ENCODE data around the gene GALNT10.

The GALNT10 gene

DNA sequence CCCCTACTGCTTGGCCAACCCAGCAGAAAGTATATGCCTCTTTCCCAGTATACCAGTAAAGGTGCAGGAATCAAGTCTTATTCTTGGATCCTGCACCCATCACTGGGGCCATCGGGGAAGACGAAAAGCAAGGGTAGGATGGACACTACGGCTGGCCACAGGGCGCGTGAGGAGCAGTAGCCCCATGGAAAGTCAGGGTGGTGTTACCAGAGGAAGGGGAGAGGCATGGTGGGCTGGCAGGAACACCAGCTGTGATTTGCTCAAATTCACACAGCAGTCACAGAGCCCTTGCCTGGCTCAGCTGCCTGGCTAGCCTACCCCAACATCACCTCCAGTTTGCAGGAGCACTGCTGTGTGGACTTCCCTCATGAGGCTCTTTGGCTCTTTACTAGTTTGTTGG, 220.8 kb downstream of the GALNT10 start:
- DNase-seq, result no peak

DNA sequence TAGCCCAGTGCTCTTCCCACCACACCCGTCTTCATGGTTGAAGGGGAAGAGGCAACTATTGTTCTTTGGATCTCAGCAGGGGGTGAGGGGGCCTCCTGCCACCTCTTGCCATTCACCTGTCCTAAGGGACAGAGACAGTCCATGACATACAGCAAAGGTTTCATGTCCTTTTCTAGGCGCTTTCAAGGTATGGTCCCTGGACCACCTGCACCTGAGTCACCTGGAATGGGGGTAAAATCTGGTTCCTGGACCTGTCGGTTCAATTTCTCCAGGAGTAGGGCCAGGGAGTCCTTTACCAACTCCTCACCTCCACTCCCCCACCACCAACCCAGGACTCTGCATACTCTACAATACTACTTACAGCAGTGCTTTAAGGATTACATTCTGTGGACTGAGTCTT, 221.8 kb downstream of the GALNT10 start:
- DNase-seq, result no peak

DNA sequence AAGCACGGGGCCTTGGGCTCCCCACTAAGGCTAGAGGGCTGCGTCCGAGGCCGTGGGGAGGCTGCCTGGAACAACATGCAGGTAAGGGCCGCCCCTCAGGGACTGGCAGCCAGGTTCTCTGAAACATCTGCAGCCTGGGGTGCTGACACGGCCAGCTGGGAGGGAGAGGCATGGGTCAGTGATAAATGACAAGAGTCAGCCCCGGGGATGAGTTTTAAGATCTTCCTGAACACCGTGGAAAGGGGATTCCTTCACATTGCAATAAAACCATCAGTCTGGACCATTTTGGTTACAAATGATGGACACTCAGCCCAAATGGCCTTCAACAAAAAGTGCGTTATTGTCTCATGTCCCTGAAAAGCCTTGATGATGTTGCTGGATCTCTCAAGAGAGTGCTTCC, 222.4 kb downstream of the GALNT10 start:
- no peak for DNase-seq

DNA sequence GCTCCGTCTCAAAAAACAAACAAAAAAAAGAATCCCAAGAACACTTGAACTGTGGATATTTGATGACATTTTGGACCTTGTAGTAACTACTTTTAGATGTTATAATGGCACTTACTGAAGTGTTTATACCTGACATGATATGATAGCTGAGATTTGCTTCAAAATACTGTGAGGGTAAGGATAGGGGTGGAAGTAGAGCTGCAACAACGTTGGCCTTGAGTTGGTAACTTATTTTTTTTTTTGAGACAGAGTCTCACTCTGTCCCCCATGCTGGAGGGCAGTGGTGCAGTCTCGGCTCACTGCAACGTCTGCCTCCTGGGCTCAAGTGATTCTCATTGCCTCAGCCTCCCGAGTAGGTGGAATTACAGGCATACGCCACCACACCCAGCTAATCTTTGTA, 224.6 kb downstream of the GALNT10 start:
- no peak for DNase-seq

DNA sequence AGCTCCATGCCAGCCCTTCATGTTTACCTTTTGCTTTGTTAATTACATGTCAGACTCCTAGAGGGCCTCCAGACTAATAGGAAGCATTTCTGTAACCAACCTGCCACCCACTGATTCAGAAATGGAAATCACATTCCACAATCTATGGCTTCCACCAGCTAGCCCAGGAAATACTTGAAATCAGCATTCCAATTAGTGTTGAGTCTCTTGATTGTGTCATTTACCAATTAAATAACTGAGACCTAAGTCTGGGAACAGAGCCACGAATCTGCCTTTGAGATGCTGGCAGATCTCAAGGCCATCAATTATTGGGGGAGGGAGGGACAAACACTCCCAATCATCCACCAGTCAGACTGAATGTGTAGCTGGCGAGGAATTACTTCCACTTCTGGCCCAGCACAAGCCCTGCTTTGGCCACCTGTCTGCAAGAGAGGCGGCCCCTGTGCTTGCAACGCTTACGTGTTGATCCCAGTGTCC, 227.8 kb downstream of the GALNT10 start:
- no peak for DNase-seq

DNA sequence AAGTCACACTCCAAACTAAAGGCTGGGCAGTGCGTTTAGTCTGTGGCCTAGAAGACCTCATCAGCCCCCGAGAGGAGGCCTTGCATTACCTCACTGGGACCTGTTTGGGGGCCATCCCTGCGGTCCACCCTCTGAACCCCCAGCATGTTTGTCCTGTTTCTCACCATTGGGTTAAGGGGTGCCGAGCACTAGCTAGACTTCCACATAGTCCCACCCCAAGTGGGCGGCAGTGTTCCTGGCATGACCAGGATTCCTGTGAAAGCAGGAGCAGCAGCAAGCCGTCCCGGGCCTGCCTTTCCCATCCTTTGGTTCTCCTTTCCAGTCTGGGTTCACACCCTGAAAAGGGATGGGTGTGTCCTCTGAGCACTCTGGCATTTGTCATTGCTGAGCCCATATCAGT, 228.7 kb downstream of the GALNT10 start:
- DNase-seq, result no peak

DNA sequence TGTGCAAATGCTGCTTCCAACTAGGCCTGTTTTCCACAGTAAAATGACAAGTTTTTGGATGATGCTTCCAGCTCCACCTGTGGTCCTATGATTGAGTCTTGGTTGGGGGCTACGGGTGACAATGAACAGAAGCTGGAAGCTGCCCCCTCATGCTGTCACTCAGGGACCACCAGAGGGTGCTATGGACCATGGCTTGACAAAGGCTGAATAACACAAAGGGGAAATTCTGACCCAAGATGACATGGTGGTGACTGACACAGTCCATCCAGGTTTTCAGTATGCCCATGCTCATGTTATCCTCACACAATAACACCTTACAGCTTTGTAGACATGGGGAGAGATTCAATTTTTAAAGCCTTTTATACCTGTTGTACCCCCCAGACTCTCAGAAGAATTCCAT, 231.3 kb downstream of the GALNT10 start:
- DNase-seq, result no peak

DNA sequence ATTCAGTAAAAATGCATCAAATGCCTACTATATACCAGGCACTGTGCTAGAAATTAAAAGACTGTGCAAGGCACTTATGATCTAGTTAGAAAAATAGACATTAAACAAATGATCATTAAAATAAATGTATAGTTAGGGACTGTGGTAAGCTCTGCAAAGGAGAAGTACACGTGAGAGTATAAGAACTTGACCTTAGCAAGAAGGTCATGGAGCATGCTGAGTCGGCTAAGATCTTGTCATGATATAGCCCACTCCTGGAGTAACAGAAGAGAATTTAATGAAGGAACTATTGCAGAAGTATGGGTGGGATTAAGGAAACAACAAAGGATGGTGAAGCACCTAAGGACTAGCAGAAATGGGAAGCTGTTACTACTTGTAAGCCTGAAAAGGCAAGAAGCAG, 231.8 kb downstream of the GALNT10 start:
- DNase-seq, result no peak

DNA sequence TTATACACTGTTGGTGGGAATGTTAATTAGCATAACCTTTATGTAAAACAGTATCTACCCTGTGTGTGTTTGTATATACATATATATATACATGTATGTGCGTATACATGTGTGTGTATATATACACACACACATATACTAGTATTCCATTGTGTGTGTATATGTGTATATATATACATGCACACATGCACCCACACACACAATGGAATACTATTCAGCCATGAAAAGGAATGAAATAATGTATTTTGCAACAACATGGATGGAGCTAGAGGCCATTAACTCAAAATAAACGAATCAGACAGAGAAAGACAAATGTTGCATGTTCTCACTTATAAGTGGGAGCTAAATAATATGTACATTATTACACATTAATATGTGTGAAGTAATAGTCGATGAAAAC, 237.7 kb downstream of the GALNT10 start:
- DNase-seq, result no peak

DNA sequence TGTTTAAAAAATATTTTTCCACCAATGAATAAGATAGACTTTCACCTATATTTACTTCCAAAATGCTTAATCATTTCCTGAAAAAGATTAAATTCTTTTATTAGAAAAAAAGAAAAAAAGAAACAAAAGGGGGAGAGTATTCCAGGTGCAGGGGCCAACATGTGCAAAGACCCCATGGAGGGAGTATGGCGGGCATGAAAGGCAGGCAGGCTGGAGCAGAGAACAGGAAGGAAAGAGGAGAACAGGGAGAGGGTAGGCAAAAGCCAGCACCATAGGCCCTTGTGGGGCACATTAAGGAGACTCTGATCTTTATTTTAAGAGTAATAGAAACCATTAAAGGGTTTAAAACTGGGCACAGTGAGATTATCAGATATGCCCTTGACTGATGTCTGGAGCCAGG, 238.8 kb downstream of the GALNT10 start:
- DNase-seq, result no peak

DNA sequence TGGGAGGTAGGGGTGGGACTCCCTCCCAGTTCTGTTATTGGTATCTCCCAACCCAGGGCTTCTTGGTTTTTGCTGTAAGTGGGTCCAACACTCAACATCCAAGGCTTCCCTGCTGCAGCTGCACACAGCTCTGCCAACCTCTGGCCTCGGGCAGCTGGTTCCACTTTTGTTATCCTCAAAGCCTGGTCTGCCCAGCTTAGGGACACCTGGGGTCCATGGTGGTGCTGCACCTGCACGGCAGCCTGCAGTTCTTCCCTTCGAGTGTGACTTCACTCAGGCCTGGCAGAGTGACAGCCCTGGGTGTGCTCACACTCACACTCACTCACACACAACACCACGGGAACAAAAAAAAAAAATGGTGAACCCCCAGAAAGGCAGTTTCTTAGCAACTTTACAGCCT, 239.9 kb downstream of the GALNT10 start:
- no peak for DNase-seq

DNA sequence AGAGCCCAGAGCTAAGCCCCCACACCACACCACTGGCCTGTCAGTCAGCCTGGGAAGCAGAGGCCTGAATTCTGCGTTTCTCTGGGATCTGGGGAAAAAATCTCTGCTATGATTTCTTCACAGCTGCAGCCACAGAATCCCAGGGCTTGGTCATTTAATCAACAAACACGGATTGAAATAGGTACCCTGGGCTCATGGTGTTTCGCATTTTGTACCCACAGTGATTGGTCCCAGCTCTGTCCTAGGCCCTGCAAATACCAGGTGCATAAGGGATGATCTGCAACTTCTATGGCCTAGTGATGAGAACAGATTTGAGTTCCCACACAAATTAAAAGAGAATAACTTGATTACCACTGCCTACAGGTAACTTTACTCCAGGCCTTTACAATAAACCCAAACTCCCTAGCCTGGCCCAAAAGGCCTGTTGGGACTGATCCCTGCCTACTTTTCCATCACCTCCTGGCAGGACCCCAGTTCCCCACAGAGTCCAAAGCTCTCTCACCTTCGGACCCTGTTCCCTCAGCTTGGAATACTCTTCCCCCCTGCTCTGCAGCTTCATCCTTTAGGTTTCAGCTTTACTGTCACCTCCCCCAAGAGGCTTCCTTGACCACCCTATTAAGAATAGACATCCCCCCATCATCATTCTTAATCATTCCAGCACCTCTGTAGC, 240.6 kb downstream of the GALNT10 start:
- DNase-seq, result no peak

DNA sequence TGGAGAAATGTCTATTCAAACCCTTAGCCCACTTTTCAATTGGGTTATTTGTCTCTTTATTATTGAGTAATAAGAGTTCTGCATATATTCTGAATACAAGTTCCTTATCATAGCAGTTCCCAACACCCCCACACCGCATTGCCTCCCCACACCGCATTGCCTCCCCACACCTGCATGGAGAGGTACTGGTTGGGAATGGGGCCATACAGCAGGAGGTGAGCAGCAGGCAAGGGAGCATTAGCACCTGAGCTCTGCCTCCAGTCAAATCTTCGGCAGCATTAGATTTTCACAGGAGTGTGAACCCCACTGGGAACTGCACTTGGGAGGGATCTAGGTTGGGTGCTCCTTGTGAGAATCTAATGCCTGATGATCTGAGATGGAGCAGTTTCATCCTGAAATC, 244.7 kb downstream of the GALNT10 start:
- no peak for DNase-seq

DNA sequence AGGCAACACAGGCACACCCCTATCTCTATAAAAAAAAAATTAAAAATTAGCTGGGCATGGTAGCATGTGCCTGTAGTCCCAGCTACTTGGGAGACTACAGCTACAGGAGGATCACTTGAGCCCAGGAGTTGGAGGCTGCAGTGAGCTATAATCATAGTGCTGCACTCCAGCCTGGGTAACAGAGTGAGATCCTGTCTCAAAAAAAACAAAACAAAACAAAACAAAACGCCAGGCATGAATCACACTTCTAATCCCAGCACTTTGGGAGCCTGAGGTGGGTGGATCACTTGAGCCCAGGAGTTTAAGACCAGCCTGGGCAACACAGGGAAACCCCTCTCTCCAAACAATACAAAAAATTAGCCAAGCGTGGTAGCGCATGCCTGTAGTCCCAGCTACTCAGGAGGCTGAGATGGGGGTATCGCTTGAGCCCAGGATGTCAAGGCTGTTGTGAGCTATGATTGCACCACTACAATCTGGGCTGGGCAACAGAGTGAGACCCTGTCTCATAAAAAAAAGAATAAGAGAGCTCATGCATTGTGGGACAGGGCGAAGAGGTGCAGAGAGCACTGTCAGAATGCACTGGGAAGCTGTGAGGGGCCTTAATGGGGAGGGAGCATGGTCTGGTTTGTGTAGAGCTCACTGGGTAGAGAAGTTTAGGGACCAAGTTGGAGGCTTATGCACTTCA, 246.9 kb downstream of the GALNT10 start:
- DNase-seq, result no peak

DNA sequence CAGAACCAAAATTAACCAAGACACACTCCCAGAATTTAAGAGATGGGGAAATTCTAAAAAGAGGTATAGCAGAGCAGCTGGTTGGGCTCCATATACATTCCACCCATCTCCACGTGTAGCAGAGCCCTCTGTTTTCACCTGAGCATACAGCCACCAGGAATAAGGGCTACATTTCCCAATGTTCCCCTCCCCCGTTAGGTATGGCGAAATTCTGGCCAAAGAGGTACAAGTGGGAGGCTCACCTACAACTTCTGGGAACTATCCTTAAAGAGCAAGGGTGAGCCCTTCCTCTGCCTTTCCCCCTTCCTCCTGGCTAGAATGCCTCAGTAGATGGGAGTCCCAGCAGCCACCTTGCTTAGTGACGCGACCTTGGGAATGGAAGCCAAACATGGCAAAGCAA, 250.0 kb downstream of the GALNT10 start:
- no peak for DNase-seq

DNA sequence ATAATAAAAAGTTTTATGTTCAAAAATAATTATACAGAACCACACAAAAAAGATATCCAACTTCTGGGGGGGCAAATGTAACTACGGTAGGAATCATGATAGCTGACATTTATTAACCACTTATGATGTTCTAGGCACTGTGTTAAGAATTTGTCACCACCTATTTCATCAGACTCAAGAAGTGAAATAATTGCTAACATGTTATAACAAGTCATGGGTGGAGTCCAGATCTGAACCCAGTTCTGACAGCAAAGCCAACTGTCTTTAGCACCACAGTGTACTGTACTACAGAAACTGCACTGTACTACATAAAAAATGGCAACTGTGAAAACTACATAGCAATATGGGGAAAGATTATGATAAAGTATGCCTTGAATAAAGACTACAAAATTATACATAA, 252.3 kb downstream of the GALNT10 start:
- no peak for DNase-seq

DNA sequence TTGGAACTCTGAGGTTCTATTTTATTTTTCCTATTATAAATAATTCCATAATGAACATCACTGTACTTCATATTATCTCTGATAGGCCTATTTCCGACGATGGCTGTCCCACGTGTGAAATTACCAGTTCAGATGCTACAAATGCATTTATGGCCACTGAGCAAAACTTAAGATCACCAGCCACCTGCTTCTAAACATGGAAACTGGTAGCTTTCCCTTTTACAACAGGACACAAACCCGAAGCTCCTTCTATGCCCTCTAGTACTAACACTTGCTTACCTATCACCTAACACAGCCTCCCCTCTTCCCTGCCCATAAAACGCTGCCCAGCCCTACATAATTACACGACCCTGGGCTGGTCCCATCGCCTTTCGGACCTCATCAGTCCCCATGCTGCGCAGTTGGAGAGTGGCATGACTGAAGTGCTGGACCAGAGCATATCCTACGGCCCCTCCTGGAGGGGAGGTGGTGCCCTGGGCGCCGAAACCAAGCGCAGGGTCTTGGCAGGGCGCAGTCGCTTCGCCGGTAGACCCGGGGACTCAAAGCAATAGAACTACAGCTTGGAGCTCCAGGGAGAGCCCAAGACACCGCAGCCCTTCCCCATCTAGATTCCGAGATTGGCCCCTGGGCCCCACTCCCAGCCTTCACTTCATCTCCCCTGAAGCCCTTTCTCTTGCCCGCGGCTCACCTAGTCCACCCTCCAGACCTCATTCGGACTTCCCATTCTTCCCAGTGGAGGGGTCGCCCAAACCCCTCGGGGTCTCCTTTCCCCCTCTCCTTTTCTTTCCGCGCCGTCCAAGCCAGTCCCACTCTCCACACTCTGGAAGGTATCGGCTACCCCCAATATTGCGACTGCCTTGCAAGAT, 254.3 kb downstream of the GALNT10 start:
- DNase-seq, result peak; percentile 8

DNA sequence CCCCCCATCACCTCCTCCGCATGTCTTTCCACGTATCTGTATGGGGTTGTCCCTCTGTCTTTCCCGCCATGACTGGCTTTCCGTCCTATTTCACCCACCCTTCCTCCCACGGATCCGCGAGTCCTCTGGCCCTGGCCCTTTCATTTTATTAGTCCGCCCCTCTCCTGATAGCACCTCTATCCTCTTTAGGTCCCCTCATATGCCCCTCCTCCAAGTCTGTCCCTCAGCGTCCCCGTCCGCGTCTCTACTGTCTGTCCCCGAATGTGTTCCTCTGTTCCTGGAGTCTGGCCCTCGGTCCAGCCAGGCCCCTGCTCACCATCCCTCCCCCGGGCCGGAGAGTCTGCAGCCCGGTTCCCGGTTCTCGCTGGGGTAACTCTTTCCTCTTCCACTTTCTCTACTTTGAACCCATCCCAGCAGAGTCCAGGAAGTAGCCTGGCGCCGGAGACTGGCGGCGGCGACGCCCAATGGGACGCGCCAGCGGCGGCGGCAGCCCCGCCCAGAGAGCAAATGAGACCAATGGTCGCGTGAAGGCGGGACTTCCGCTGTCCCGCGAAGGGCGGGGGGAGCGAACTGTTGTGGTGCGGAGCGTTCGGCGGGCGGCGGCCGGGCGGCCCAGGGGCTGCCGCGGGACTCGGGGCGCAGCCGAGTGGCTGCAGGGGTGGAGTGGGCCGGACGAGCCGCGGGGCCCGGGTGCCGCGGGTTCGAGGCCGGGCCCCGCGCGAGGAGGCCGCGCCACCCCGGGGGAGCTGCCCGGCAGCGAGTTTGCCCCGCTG, 255.1 kb downstream of the GALNT10 start, which contains the start of gene SAP30L:
SAP30L (plus strand) TSS at position 576 of the 773 bp plus-strand sequence. CDS start 608 bp downstream, outside the sequence.
- peak; percentile 92 for DNase-seq

DNA sequence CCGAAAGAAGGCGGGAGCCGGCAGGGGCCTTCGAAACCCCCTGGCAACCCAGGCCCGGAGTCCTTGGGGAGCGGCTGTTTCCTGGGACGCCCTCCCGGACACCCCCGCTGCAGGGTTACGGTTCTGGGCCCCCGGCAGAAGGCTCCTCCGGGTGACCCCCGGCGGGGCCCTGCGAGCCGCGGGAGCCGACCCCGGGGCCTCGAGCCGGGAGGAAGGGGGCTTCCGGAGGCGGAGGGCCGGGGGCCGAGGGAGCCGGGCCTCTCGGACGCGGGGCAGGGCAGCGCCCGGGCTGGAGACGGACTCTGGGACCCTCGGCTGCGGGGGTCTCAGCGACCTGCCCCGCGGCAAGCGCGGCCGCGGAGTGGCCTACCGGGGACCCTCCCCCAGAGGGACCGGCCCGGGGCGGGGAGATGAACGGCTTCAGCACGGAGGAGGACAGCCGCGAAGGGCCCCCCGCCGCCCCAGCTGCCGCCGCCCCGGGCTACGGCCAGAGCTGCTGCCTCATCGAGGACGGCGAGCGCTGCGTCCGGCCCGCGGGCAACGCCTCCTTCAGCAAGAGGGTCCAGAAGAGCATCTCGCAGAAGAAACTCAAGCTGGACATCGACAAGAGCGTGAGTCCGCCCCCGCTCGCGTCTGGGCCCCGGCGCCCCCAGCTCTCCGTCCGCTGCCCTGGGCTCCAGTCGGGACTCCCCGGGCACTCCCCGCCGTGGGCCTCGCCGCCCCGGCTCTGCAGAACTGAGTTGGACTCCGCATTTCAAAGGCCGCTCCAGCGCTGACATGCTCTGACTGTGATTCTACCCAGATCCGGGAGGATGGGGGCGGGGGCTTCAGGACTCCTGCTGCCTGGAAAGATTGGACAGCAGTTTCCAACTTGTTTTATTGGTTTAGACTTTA, 255.9 kb downstream of the GALNT10 start:
- DNase-seq, result peak; percentile 29

DNA sequence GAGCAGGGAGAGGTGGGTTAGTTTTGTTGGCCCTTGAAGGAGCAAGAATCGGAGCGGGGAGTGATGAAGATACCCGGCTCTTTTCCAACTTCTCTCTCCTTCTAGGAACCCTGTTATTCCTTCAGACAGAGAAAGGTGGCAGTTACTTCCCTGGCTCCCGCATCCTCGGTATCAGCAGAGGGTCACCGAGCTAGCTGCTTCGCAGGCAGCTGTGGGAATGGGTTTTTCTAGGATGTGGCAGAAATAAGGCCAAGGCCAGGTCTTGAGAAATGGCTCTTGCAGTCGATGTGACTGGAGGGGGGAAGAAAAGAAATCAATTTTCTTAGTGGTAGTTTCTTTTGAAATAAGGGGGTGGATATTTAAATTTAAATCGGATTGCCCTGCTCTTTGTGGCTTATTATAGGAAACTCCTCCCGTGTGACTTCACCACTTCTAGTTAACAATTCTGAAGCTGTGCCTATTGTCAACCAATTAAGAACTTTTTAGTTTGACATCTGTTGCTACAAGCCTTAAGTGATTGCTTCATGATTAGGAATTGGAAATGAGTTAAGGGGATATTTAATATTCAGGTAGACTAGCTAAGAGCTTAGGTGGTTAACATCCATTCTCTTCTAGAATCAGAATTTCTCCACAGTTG, 256.7 kb downstream of the GALNT10 start:
- DNase-seq, result no peak

DNA sequence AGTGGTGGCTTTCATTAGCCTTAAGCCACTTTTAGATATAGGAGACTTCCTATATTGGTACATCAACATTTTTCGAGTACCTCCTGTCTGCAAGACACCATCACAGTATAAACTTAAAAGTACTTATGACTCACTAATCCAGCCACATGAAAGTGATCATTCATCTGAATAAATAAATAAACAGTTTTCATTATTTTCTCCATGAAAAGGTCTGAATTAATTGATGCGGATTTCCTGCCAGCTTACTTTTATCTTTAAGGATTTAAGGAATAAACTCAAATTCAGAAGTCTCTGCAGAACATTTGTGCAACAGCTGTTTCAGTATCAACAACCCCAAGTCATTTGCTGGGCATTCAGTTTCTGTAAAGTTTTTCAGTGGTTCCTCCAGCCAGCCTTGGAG, 259.3 kb downstream of the GALNT10 start:
- DNase-seq, result no peak

Measured in effector CD4-positive, alpha-beta T cell (primary cell).